Measurements from ENCODE around the gene DYNC1H1. TPM values are rescaled to one million over a fixed set of nuclear protein-coding genes. Genes with fewer than 3 reads are reported as not detected.
A peak's percentile ranks its signal among the peaks of the same experiment; 100 is the strongest.

Gene DYNC1H1
- total and polyA plus RNA-seq, 2 of the 13 experiments (the other 11 are each of a cell fraction or from before 2014, with no cell fraction given), result 74.4 to 239 TPM

DNA sequence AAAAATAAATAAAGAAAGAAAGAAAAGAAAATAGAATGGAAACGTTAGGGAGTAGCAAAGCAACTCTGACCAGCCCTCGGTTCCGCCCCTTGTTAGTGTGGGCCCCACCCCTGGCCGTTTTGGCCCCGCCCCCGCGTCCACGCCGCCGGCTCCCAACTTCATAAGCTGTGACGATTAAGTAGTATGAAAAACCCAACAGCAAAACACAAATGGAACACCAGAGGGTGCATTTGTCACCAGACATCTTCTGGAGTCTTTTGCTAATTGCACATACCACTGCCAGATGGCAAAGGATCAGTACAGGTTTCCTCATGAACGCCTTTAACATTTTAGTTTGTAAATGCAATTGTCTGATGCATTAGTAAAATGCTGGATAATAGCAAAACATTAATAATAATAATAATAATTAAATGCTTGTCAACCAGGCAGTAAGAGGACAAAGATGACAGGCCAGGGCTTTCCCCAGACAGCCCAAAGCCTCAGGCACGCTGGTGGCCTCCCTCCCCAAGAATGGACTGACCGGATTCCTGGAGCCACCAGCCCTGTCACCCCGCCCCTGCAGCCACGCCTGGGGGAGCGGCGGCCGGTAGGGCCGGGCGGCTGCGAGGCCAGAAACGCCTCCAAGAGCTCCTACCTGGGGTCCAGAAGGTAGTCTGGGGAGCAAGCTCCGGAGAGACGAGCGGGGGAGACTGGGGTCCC lies 98.9 kb downstream of the DYNC1H1 start (continued):
- TF ChIP-seq IKZF4 (CRISPR knock-in tag; IDR thresholded peaks at IDR 0.05; ENCODE audit: borderline replicate concordance, low read depth, not compliant biosample characterization) (peak; percentile 14), ATF7 (IDR thresholded peaks at IDR 0.05) (no peak), ATF7 (CRISPR knock-in tag; IDR thresholded peaks at IDR 0.05) (no peak), GABPB1 (CRISPR knock-in tag; IDR thresholded peaks at IDR 0.05) (peak; percentile 36; the same call in 1 of the 2 replicates), ZSCAN25 (CRISPR knock-in tag; IDR thresholded peaks at IDR 0.05) (no peak), STAG1 (CRISPR knock-in tag; IDR thresholded peaks at IDR 0.05) (peak; percentile 42), HDAC2 (CRISPR knock-in tag; IDR thresholded peaks at IDR 0.05) (no peak), TFDP2 (CRISPR knock-in tag; IDR thresholded peaks at IDR 0.05) (no peak), MAFG (CRISPR knock-in tag; IDR thresholded peaks at IDR 0.05) (no peak), CTCF (CRISPR knock-in tag; IDR thresholded peaks at IDR 0.05) (peak; percentile 57), ZNF552 (CRISPR knock-in tag; IDR thresholded peaks at IDR 0.05; ENCODE audit: borderline replicate concordance) (no peak), NCOR1 (IDR thresholded peaks at IDR 0.05; ENCODE audit: borderline replicate concordance, low read length) (no peak), HOXA3 (CRISPR knock-in tag; IDR thresholded peaks at IDR 0.05) (0 out of 2 replicates have a peak, but pooled peaks have one; percentile 8), ZNF687 (CRISPR knock-in tag; IDR thresholded peaks at IDR 0.05) (peak; percentile 50; the same call in 1 of the 2 replicates)
- TF ChIP-seq, protein P1, sequence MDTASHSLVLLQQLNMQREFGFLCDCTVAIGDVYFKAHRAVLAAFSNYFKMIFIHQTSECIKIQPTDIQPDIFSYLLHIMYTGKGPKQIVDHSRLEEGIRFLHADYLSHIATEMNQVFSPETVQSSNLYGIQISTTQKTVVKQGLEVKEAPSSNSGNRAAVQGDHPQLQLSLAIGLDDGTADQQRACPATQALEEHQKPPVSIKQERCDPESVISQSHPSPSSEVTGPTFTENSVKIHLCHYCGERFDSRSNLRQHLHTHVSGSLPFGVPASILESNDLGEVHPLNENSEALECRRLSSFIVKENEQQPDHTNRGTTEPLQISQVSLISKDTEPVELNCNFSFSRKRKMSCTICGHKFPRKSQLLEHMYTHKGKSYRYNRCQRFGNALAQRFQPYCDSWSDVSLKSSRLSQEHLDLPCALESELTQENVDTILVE (CRISPR knock-in tag; IDR thresholded peaks at IDR 0.05), result no peak
- TF ChIP-seq, protein P2, sequence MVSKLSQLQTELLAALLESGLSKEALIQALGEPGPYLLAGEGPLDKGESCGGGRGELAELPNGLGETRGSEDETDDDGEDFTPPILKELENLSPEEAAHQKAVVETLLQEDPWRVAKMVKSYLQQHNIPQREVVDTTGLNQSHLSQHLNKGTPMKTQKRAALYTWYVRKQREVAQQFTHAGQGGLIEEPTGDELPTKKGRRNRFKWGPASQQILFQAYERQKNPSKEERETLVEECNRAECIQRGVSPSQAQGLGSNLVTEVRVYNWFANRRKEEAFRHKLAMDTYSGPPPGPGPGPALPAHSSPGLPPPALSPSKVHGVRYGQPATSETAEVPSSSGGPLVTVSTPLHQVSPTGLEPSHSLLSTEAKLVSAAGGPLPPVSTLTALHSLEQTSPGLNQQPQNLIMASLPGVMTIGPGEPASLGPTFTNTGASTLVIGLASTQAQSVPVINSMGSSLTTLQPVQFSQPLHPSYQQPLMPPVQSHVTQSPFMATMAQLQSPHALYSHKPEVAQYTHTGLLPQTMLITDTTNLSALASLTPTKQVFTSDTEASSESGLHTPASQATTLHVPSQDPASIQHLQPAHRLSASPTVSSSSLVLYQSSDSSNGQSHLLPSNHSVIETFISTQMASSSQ (IDR thresholded peaks at IDR 0.05; ENCODE audit: low read depth), result no peak
- TF ChIP-seq, protein P2 (CRISPR knock-in tag; IDR thresholded peaks at IDR 0.05; ENCODE audit: borderline replicate concordance), result no peak
